Ascending aorta (tissue), 2 donors: ENCODE results near the gene MYLK3. TPM values are rescaled to one million over a fixed set of nuclear protein-coding genes. Genes with fewer than 3 reads are reported as not detected.
"Not testable (repeated sequence)": the region's sequence is repeated elsewhere in the genome, so short reads cannot be mapped to it uniquely, and the experiment has no call there.

ENCODE experiments used
- DNase-seq, 2 donors: peaks; one replicate each; pipeline ENCODE4 v3.0.0-alpha.2; 2019; ENCODE audit warnings: low spot score in 2 of 2
- H3K27ac ChIP-seq, 2 donors: fragments of 200-600 bp; sonication (generic); one replicate each; pipeline ENCODE4 v1.5.1; 2016 to 2017; ENCODE audit warnings: mild to moderate bottlenecking in 1 of 2
- H3K27me3 ChIP-seq: fragments of 200-600 bp; sonication (generic); one replicate; pipeline ENCODE4 v1.5.1; 2017
- H3K36me3 ChIP-seq, 2 donors: fragments of 200-600 bp; sonication (generic); one replicate each; pipeline ENCODE4 v1.5.1; 2016
- H3K4me1 ChIP-seq, 2 donors: fragments of 200-600 bp; sonication (generic); one replicate each; pipeline ENCODE4 v1.5.1; 2016 to 2017; ENCODE audit warnings: mild to moderate bottlenecking in 1 of 2
- H3K4me3 ChIP-seq, 2 donors: fragments of 200-600 bp; sonication (generic); one replicate each; pipeline ENCODE4 v1.5.1; 2016 to 2017; ENCODE audit warnings: mild to moderate bottlenecking in 1 of 2
- H3K9me3 ChIP-seq, 2 donors: fragments of 200-600 bp; sonication (generic); one replicate each; pipeline ENCODE4 v1.5.1; 2016
- intact Hi-C: fragments of 100-400 bp; cut with DNase I; formaldehyde crosslinking; loops from one replicate; pipeline ENCODE4 v1.15.1; 2023
- total RNA-seq: library from RNA; depleted of rRNA; stranded (reverse); fragments of >200 nt; gene quantifications from one replicate; pipeline ENCODE4 v1.1.0, GENCODE V29; 2016
- TF ChIP-seq, protein P1 (sequence below), 3 experiments: fragments of 200-600 bp in 2 of 3; fragments of 450-650 bp in 1 of 3; sonication (generic) in 2 of 3; IDR thresholded peaks; one replicate each; pipeline ENCODE4 v1.5.1; 2016 to 2019; ENCODE audit warnings: antibody characterized with exemption in 3 of 3, mild to moderate bottlenecking in 1 of 3, moderate library complexity in 1 of 3

MYLK3 gene
- total RNA-seq, 1 donor from 2014 or later: not detected

DNA sequence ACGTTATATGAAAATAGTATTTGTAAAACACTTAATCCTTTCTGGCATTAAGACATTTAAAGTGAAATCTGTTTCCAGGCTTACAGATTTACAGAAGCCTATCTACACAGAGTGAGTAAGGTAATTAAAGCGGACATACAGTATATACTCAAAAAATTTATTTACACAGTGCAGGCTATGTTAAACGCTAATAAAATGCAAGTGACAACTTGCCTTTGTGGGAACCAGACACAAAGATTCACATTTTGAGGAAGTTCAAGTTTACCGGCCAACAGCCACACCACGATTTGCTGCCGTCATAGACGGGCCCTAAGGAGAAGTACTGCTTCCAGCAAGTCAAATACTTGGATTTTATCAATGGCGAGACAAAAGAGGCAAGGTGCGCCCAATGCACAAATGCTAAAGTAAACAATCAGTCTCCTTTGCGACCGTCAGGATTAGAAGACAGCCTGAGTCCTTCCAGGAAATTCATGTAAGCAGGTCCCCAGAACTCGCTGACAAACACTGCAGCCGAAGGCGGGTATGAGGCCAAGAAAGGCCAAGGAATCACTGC lies 60.0 kb downstream of the MYLK3 start:
- DNase-seq: peak in 1 of 2 donors; percentile 37
- intact Hi-C loops: loop anchor here (2.0 to 5.0 kb wide), 5 partner anchors 104 to 774 kb away; partner anchors contain the start of genes DNAJA2, GPT2, ITFG1 and PHKB
- peaks cover 7 to 19% of the 10 kb centered on the region in 2 donors for H3K4me1 ChIP-seq

DNA sequence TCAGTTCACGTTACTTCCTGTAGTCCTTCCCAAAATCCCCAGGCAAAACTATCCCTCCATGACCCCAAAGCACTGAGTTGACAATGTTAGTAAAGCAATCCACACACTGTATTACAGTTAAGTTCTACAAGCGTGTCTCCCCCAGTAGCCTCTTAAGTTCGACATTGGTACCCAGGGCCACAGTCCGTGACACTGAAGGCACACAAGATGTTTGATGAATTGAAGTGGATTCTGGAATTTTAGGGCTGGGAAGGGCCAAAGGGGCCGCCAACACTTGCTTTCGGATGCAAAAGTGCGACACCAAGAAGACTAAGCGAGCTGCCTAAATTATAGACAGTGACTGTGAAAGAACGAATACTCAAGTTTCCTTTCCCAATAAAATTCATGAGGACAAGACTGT lies 60.7 kb downstream of the MYLK3 start:
- TF ChIP-seq, protein P1, sequence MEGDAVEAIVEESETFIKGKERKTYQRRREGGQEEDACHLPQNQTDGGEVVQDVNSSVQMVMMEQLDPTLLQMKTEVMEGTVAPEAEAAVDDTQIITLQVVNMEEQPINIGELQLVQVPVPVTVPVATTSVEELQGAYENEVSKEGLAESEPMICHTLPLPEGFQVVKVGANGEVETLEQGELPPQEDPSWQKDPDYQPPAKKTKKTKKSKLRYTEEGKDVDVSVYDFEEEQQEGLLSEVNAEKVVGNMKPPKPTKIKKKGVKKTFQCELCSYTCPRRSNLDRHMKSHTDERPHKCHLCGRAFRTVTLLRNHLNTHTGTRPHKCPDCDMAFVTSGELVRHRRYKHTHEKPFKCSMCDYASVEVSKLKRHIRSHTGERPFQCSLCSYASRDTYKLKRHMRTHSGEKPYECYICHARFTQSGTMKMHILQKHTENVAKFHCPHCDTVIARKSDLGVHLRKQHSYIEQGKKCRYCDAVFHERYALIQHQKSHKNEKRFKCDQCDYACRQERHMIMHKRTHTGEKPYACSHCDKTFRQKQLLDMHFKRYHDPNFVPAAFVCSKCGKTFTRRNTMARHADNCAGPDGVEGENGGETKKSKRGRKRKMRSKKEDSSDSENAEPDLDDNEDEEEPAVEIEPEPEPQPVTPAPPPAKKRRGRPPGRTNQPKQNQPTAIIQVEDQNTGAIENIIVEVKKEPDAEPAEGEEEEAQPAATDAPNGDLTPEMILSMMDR (IDR thresholded peaks at IDR 0.05): no peak
- peaks cover 7 to 19% of the 10 kb centered on the region in 2 donors for H3K4me1 ChIP-seq
- DNase-seq: no peak
- intact Hi-C loops: loop anchor here (5.0 kb wide), 4 partner anchors 105 to 775 kb away; partner anchors contain the start of genes DNAJA2, ITFG1 and PHKB
- no peaks in the 10 kb centered on the region for H3K27me3 ChIP-seq
- H3K4me3 ChIP-seq: peak overlapping the region; percentile 87 to 89
- H3K9me3 ChIP-seq: no peaks in the 10 kb centered on the region
- no peaks in the 10 kb centered on the region for H3K36me3 ChIP-seq
- H3K27ac ChIP-seq: no peak overlapping the region

More for the DNA sequence above, 60.0 kb downstream of the MYLK3 start:
- H3K9me3 ChIP-seq: no peaks in the 10 kb centered on the region
- peak overlapping the region; percentile 91 to 93 for H3K27ac ChIP-seq
- H3K4me3 ChIP-seq: peak overlapping the region; percentile 87 to 89
- no peaks in the 10 kb centered on the region for H3K36me3 ChIP-seq
- H3K27me3 ChIP-seq: no peaks in the 10 kb centered on the region
- TF ChIP-seq, protein P1 (IDR thresholded peaks at IDR 0.05): no peak

DNA sequence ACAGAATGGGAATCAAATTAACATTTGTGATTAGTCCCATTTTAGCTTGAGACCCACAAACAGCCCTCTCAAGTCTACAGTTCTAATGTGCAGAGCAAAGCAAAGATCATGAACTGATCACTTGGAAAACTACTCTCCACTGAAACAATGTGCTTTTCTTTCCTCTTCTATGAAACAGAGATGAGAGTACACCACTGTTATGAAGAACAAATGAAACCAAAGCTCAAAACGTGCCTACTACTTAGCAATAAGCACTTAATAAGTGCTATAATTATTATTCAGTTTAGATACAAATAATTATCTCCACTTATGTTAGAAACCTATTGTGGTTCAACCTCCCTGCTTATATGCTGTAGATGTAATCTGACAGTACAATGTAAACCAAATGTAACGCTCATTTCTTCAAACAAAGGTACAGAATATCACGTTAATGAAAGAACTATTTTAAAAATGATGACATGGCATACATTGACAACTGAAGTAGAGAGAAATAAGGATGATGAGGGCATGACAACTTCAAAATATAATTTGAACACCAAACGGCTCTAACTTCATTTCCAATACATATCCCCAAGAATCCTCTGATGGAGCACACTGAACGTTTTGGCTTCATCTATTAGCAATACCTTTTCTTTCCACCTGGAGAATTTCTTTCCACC lies 61.2 kb downstream of the MYLK3 start:
- Histone ChIP-seq H3K4me1 (peaks cover 7 to 19% of the 10 kb centered on the region in 2 donors), H3K27ac (no peak overlapping the region), H3K4me3 (peak overlapping the region in 1 of 2 donors; percentile 87), H3K9me3 (no peaks in the 10 kb centered on the region), H3K36me3 (no peaks in the 10 kb centered on the region), H3K27me3 (no peaks in the 10 kb centered on the region)
- DNase-seq: no peak
- intact Hi-C loops: loop anchor here (5.0 kb wide), 4 partner anchors 105 to 775 kb away; partner anchors contain the start of genes DNAJA2, ITFG1 and PHKB
- TF ChIP-seq, protein P1 (IDR thresholded peaks at IDR 0.05): no peak

DNA sequence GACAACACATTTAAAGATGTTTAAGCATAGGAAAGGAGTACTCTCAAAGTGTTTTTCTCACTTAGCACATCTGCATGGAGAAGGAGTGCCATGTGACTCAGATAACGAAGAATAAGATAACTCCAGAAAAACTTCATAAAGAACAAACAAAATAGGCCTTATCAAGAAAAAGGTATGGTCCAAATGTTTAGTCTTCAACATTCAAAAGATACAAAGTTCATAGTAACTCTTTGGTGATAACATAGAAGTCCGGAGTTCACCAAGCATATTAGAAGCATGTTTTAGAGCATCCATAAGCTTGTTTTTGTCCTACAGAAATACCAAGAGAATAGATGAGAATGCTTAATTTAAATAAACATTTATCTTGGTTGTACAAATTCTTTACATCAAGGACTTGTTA lies 66.3 kb downstream of the MYLK3 start:
- peaks cover 27 to 28% of the 10 kb centered on the region in 2 donors for H3K36me3 ChIP-seq
- intact Hi-C loops: not testable (repeated sequence)

DNA sequence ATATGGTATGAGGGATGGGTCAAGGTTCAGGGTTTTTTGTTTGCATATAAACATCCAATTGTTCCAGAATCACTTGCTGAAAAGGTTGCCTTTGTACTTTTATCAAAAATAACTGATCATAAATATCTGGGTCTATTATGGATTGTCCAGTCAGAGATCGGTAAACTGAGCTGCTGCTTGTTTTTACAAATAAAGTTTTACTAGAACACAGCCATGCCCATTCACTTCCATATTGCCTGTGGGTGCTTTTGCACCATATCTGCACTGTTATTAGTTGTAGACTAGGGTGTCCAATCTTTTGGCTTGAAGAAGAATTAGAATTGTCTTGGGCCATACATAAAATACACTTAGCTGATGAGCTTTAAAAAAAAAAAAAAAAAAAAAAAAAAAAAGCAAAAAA lies 70.2 kb downstream of the MYLK3 start:
- H3K36me3 ChIP-seq: peaks cover 50 to 64% of the 10 kb centered on the region in 2 donors
- DNase-seq, H3K27ac ChIP-seq, H3K27me3 ChIP-seq, H3K4me1 ChIP-seq, H3K4me3 ChIP-seq, intact Hi-C loops, H3K9me3 ChIP-seq: not testable (repeated sequence)

More for the DNA sequence above, 66.3 kb downstream of the MYLK3 start:
- DNase-seq, H3K4me3 ChIP-seq, H3K9me3 ChIP-seq, H3K27me3 ChIP-seq, H3K4me1 ChIP-seq, H3K27ac ChIP-seq: not testable (repeated sequence)

DNA sequence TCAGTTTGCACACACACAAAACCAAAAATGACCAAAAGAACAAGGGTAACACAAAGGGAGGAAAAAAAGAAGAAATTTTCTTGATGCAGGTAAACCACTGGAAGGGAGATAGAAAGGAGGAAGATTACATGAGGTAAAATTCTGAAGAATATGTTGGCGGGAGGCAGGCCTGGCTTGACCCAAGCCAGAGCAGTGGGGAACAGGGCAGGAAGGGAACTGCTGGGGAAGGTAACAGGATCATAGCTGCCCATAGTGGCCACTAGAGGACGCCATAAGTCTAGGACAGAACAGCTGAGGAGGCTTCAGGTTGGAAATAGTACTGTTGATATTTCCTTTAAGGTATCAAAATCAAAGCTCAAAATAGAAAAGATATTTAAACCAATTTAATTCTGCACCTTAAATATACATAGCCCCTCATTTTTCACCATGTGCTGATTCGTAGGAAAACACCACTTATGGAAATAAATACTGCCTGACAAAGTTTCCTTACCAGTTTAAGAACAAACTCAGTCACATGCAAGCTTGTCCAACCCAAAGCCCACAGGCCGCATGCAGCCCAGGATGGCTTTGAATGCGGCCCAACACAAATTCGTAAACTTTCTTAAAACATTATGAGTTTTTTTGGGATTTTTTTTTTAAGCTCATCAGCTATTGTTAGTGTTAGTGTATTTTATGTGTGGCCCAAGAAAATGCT lies 74.7 kb downstream of the MYLK3 start:
- H3K36me3 ChIP-seq: peaks cover 70 to 86% of the 10 kb centered on the region in 2 donors
- no peak for DNase-seq
- intact Hi-C loops: no loop called here

More for the DNA sequence above, 74.7 kb downstream of the MYLK3 start:
- no peak overlapping the region for H3K4me3 ChIP-seq
- no peaks in the 10 kb centered on the region for H3K4me1 ChIP-seq
- H3K9me3 ChIP-seq: no peaks in the 10 kb centered on the region
- H3K27me3 ChIP-seq: no peaks in the 10 kb centered on the region
- TF ChIP-seq, protein P1 (IDR thresholded peaks at IDR 0.05): peak; percentile 45 to 67 (median 63)
- H3K27ac ChIP-seq: no peak overlapping the region
